Measurements from ENCODE around the gene VPS41. TPM values are rescaled to one million over a fixed set of nuclear protein-coding genes. Genes with fewer than 3 reads are reported as not detected.

The VPS41 gene
- polyA plus RNA-seq, 4 donors: 66.5 to 87.7 (median 80.1) TPM

DNA sequence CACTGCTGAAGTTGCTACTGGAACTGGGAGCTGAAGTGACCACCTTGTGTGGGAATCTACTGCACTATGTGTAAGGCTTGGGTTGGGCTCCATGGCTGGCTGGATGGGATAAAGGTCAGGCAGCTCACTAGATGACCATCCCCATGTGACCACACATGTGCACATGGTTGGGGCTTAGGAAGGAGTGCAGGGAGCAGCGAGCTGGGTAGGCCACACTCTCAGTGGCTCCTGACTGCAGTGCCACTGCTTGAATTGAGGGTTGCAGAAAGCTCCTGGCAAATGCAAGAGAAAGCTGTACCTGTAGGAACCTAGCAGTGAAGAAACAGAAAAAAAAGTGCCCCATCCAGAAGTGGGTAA, 230.3 kb downstream of the VPS41 start:
- no peak for DNase-seq (ENCODE audit: low read depth in 4 of 4, low spot score in 3 of 4)

GRCh38 chr7:38677981-38678697, 230.9 kb downstream of the VPS41 start:
- no peak for DNase-seq (ENCODE audit: low read depth in 4 of 4, low spot score in 3 of 4)

GRCh38 chr7:38675494-38676106, 233.4 kb downstream of the VPS41 start:
- DNase-seq (ENCODE audit: low read depth in 4 of 4, low spot score in 3 of 4): no peak

GRCh38 chr7:38674513-38674912, 234.5 kb downstream of the VPS41 start:
- DNase-seq (ENCODE audit: low read depth in 4 of 4, low spot score in 3 of 4): no peak

GRCh38 chr7:38673795-38674194, 235.2 kb downstream of the VPS41 start:
- no peak for DNase-seq (ENCODE audit: low read depth in 4 of 4, low spot score in 3 of 4)

Other genes starting within 250 kb of the VPS41 start
- gene POU6F2, start 68.7 kb upstream of the VPS41 start, polyA plus RNA-seq (ENCODE audit: insufficient read length in 4 of 4): under 1 TPM; 0.03 to 0.33 (median 0.15) TPM

Data from left renal pelvis (tissue), 4 donors.